Hepatocyte (in vitro differentiated cells): ENCODE measurements around the gene SRP14.

Experiments used
- EZH2 ChIP-seq: fragments of 200-600 bp; sonication (generic); IDR thresholded peaks from 2 replicates; pipeline ENCODE4 v1.6.1; 2016; ENCODE audit warnings: antibody characterized with exemption, mild to moderate bottlenecking, borderline replicate concordance
- TF ChIP-seq, protein P1 (sequence below): fragments of 200-600 bp; sonication (generic); IDR thresholded peaks from 2 replicates; pipeline ENCODE4 v1.5.1; 2016; ENCODE audit warnings: antibody characterized with exemption, mild to moderate bottlenecking; ENCODE audit not compliant: poor library complexity

GRCh38 chr15:40051616-40052415, 12.8 kb upstream of the SRP14 start:
- TF ChIP-seq, protein P1, sequence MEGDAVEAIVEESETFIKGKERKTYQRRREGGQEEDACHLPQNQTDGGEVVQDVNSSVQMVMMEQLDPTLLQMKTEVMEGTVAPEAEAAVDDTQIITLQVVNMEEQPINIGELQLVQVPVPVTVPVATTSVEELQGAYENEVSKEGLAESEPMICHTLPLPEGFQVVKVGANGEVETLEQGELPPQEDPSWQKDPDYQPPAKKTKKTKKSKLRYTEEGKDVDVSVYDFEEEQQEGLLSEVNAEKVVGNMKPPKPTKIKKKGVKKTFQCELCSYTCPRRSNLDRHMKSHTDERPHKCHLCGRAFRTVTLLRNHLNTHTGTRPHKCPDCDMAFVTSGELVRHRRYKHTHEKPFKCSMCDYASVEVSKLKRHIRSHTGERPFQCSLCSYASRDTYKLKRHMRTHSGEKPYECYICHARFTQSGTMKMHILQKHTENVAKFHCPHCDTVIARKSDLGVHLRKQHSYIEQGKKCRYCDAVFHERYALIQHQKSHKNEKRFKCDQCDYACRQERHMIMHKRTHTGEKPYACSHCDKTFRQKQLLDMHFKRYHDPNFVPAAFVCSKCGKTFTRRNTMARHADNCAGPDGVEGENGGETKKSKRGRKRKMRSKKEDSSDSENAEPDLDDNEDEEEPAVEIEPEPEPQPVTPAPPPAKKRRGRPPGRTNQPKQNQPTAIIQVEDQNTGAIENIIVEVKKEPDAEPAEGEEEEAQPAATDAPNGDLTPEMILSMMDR: no peak
- TF ChIP-seq EZH2: no peak
